B cell (primary cell): ENCODE measurements around the gene FZR1. TPM values are rescaled to one million over a fixed set of nuclear protein-coding genes. Genes with fewer than 3 reads are reported as not detected.

Experiments
- ATAC-seq: fragments of 200-7000 bp; cut with Tn5 transposase; one replicate; pipeline ENCODE4 v1.10.0; 2021; ENCODE audit warnings: low read depth, mild to moderate bottlenecking, moderate number of reproducible peaks, moderate library complexity
- CTCF ChIA-PET: fragments of 350-600 bp; sonication (Branson Sonifier 250); formaldehyde crosslinking; loops from one replicate; lab custom pipeline; 2021; ENCODE audit warnings: antibody characterized with exemption, inconsistent platforms; lab: Charles Lee
- POLR2A ChIA-PET: fragments of 350-600 bp; sonication (Branson Sonifier 250); formaldehyde crosslinking; loops from one replicate; lab custom pipeline; 2021; ENCODE audit warnings: antibody characterized with exemption; lab: Charles Lee
- DNase-seq: peaks from one replicate; pipeline ENCODE4 v3.0.0; 2013
- H2AFZ ChIP-seq: 2 replicates; pipeline ENCODE4 v1.6.1; 2012; ENCODE audit warnings: mild to moderate bottlenecking, low read depth, low read length; ENCODE audit not compliant: insufficient read depth, poor library complexity, severe bottlenecking
- H3K27ac ChIP-seq, 2 donors: 1 replicate in 1 of 2; 2 replicates in 1 of 2; pipeline ENCODE4 v1.5.1; 2012 to 2013; ENCODE audit warnings: low read length in 2 of 2, mild to moderate bottlenecking in 2 of 2, moderate library complexity in 1 of 2
- H3K27me3 ChIP-seq, 4 experiments: fragments of 200-600 bp in 1 of 4; sonication (generic) in 1 of 4; replicated peaks in 1 of 4; 1 replicate in 2 of 4; 2 replicates in 2 of 4; pipeline versions ENCODE4 v1.6.1 to v1.7.0; 2013 to 2016; ENCODE audit warnings: low read length in 3 of 4, mild to moderate bottlenecking in 2 of 4, mixed read lengths in 1 of 4, moderate library complexity in 1 of 4; ENCODE audit not compliant: insufficient read depth in 4 of 4, control insufficient read depth in 3 of 4; ENCODE audit errors: control extremely low read depth in 1 of 4
- H3K36me3 ChIP-seq, 2 experiments: replicated peaks in 1 of 2; 1 replicate in 1 of 2; 2 replicates in 1 of 2; pipeline versions ENCODE4 v1.6.1 to v1.7.1; 2013; ENCODE audit warnings: low read length in 1 of 2; ENCODE audit not compliant: insufficient read depth in 2 of 2, control insufficient read depth in 1 of 2; ENCODE audit errors: control extremely low read depth in 1 of 2, extremely low read depth in 1 of 2
- H3K4me1 ChIP-seq, 2 donors: fragments of 200-600 bp in 1 of 2; sonication (generic) in 1 of 2; 1 replicate in 1 of 2; 2 replicates in 1 of 2; pipeline versions ENCODE4 v1.5.1 to v1.6.1; 2013 to 2017; ENCODE audit warnings: low read length in 2 of 2; ENCODE audit not compliant: control insufficient read depth in 2 of 2, insufficient read depth in 2 of 2
- H3K4me2 ChIP-seq: replicated peaks from 2 replicates; pipeline ENCODE3; 2012; ENCODE audit warnings: mild to moderate bottlenecking, low read depth, low read length; ENCODE audit not compliant: poor library complexity, severe bottlenecking
- H3K4me3 ChIP-seq, 5 experiments: fragments of 200-600 bp in 1 of 5; sonication (generic) in 1 of 5; 1 replicate in 3 of 5; 2 replicates in 2 of 5; pipeline versions ENCODE4 v1.5.1 to v1.7.0; 2011 to 2016; ENCODE audit warnings: low read length in 4 of 5, mild to moderate bottlenecking in 4 of 5, low read depth in 2 of 5, control low read depth in 1 of 5, moderate library complexity in 1 of 5; ENCODE audit not compliant: insufficient read depth in 1 of 5; ENCODE audit errors: control extremely low read depth in 1 of 5, extremely low read depth in 1 of 5
- H3K79me2 ChIP-seq: fragments of 200-600 bp; sonication (generic); one replicate; pipeline ENCODE4 v1.6.0; 2016; ENCODE audit warnings: low read length; ENCODE audit not compliant: control insufficient read depth, insufficient read depth
- H3K9ac ChIP-seq: fragments of 200-600 bp; sonication (generic); 2 replicates; pipeline ENCODE4 v1.6.1; 2017; ENCODE audit warnings: mild to moderate bottlenecking, low read length, moderate library complexity
- H3K9me3 ChIP-seq, 3 donors: one replicate each; pipeline versions ENCODE4 v1.6.1 to v1.7.1; 2013; ENCODE audit warnings: low read length in 2 of 3; ENCODE audit not compliant: control insufficient read depth in 2 of 3, insufficient read depth in 1 of 3; ENCODE audit errors: control extremely low read depth in 1 of 3
- H4K20me1 ChIP-seq: 2 replicates; pipeline ENCODE4 v1.6.0; 2012; ENCODE audit warnings: mild to moderate bottlenecking, low read length; ENCODE audit not compliant: insufficient read depth, control insufficient read depth, poor library complexity, severe bottlenecking
- H3K27ac Mint-ChIP-seq: one replicate; pipeline ENCODE4 v1.8.0; 2021; ENCODE audit warnings: mixed read lengths
- H3K27me3 Mint-ChIP-seq: one replicate; pipeline ENCODE4 v1.8.0; 2021; ENCODE audit warnings: mixed read lengths
- H3K4me1 Mint-ChIP-seq: one replicate; pipeline ENCODE4 v1.8.0; 2021; ENCODE audit warnings: mixed read lengths
- H3K4me3 Mint-ChIP-seq: one replicate; pipeline ENCODE4 v1.8.0; 2021; ENCODE audit warnings: mixed read lengths
- H3K9me3 Mint-ChIP-seq: one replicate; pipeline ENCODE4 v1.8.0; 2022; ENCODE audit warnings: mixed read lengths; ENCODE audit not compliant: insufficient read depth
- CTCF ChIP-seq: fragments of 200-600 bp; IDR thresholded peaks from one replicate; pipeline ENCODE4 v1.8.0; 2022; ENCODE audit warnings: antibody characterized with exemption, mild to moderate bottlenecking
- EZH2 ChIP-seq: IDR thresholded peaks from 2 replicates; pipeline ENCODE4 v1.6.1; 2012; ENCODE audit warnings: borderline replicate concordance, low read depth, mild to moderate bottlenecking, moderate library complexity, low read length; ENCODE audit not compliant: insufficient read depth, poor library complexity, severe bottlenecking
- WGBS: methylation state at CpG from one replicate; pipeline ENCODE4 v1.1.5; 2013; ENCODE audit warnings: missing lambda C conversion rate; ENCODE audit not compliant: insufficient coverage; 5-methylcytosine and 5-hydroxymethylcytosine counted together
- intact Hi-C: fragments of 100-400 bp; cut with micrococcal nuclease; formaldehyde crosslinking; loops from one replicate; pipeline ENCODE4 v1.10.0; 2022
- polyA plus RNA-seq: library from polyadenylated mRNA; depleted of rRNA; stranded (reverse); fragments of >200 nt; gene quantifications from 2 replicates; pipeline ENCODE4 v1.2.3, GENCODE V29; 2012
- total RNA-seq, 2 donors: library from RNA; stranded (reverse); fragments of 120-200 nt in 1 of 2; gene quantifications; 1 replicate in 1 of 2; 2 replicates in 1 of 2; pipeline versions ENCODE4 v1.2.3 to v1.2.4, GENCODE V29; 2013 to 2022

Gene FZR1
- total and polyA plus RNA-seq, 2 donors (not counting 1 experiment from before 2014, with no cell fraction given): 83.5 to 96.1 TPM

GRCh38 chr19:3524904-3525451 lies 18.9 kb downstream of the FZR1 start:
- peaks cover 0 to 67% of the 10 kb centered on the region in 2 experiments for H3K36me3 ChIP-seq
- no peaks in the 10 kb centered on the region for H3K27me3 Mint-ChIP-seq
- POLR2A ChIA-PET: no interaction called here
- H3K27ac Mint-ChIP-seq: no peak overlapping the region
- H3K9me3 ChIP-seq: no peaks in the 10 kb centered on the region
- H3K27ac ChIP-seq: no peak overlapping the region
- DNase-seq (no peak), ATAC-seq (no peak)
- CTCF ChIA-PET: no interaction called here
- no peak overlapping the region for H3K4me2 ChIP-seq
- TF ChIP-seq CTCF (no peak), EZH2 (no peak)
- no peak overlapping the region for H3K9ac ChIP-seq
- intact Hi-C loops: no loop called here
- WGBS: 98% methylated on average over 18 of the region's 20 CpGs
- peaks cover 89% of the 10 kb centered on the region for H4K20me1 ChIP-seq
- H3K4me3 Mint-ChIP-seq: no peak overlapping the region
- no peaks in the 10 kb centered on the region for H3K27me3 ChIP-seq
- no peak overlapping the region for H2AFZ ChIP-seq
- peaks cover 65% of the 10 kb centered on the region for H3K79me2 ChIP-seq
- no peaks in the 10 kb centered on the region for H3K9me3 Mint-ChIP-seq
- no peaks in the 10 kb centered on the region for H3K4me1 ChIP-seq
- peaks cover 9% of the 10 kb centered on the region for H3K4me1 Mint-ChIP-seq
- no peak overlapping the region for H3K4me3 ChIP-seq

GRCh38 chr19:3526507-3527237 lies 20.6 kb downstream of the FZR1 start:
- H3K9ac ChIP-seq: no peak overlapping the region
- peaks cover 0 to 69% of the 10 kb centered on the region in 2 experiments for H3K36me3 ChIP-seq
- H4K20me1 ChIP-seq: peaks cover 72% of the 10 kb centered on the region
- no peak overlapping the region for H3K4me2 ChIP-seq
- no peaks in the 10 kb centered on the region for H3K27me3 ChIP-seq
- no peak overlapping the region for H3K4me3 ChIP-seq
- over 99% methylated on average over 27 of the region's 28 CpGs for WGBS
- H3K4me3 Mint-ChIP-seq: no peak overlapping the region
- DNase-seq (no peak), ATAC-seq (no peak)
- no peak overlapping the region for H2AFZ ChIP-seq
- no peaks in the 10 kb centered on the region for H3K9me3 ChIP-seq
- CTCF ChIA-PET: interaction anchor here (1.1 kb wide), 1 partner anchor 14 kb away, joined by 4 read pairs; no protein-coding TSS in a partner anchor
- no peak overlapping the region for H3K27ac ChIP-seq
- no peaks in the 10 kb centered on the region for H3K4me1 ChIP-seq
- H3K27me3 Mint-ChIP-seq: no peaks in the 10 kb centered on the region
- intact Hi-C loops: no loop called here
- no peaks in the 10 kb centered on the region for H3K4me1 Mint-ChIP-seq
- POLR2A ChIA-PET: no interaction called here
- TF ChIP-seq CTCF (no peak), EZH2 (no peak)
- H3K9me3 Mint-ChIP-seq: no peaks in the 10 kb centered on the region
- no peak overlapping the region for H3K27ac Mint-ChIP-seq
- peaks cover 49% of the 10 kb centered on the region for H3K79me2 ChIP-seq
